H1 (cell line): ENCODE data around the gene MARCHF2. TPM values are rescaled to one million over a fixed set of nuclear protein-coding genes. Genes with fewer than 3 reads are reported as not detected.

ENCODE experiments used
- CTCF ChIA-PET: fragments of 300-600 bp; sonication (Branson Sonifier 250); formaldehyde crosslinking; loops from one replicate; lab custom pipeline; 2021; ENCODE audit not compliant: partially characterized antibody; lab: Charles Lee
- POLR2A ChIA-PET: fragments of 300-600 bp; sonication (Branson Sonifier 250); formaldehyde crosslinking; loops from one replicate; lab custom pipeline; 2021; ENCODE audit warnings: inconsistent platforms; ENCODE audit not compliant: partially characterized antibody; lab: Charles Lee
- DNase-seq, 2 experiments: peaks; one replicate each; pipeline versions ENCODE4 v3.0.0 to v3.0.0-alpha.2; 2010 to 2022; ENCODE audit warnings: low spot score in 2 of 2, low read depth in 1 of 2, mixed read lengths in 1 of 2
- FAIRE-seq: peaks from 2 replicates; lab custom pipeline; 2011; peaks lifted over from hg19 to GRCh38; lab: Jason Lieb, UNC
- H2AFZ ChIP-seq: 2 replicates; pipeline ENCODE4 v1.8.1; 2012; ENCODE audit warnings: low read length, inconsistent platforms
- H2AK5ac ChIP-seq: 2 replicates; pipeline ENCODE4 v1.6.1; 2013; ENCODE audit warnings: low read depth, low read length
- H2BK120ac ChIP-seq: replicated peaks from 2 replicates; pipeline ENCODE3; 2013; ENCODE audit warnings: low read depth, low read length, inconsistent platforms
- H2BK12ac ChIP-seq: 2 replicates; pipeline ENCODE4 v1.6.1; 2013; ENCODE audit warnings: low read depth, low read length
- H2BK15ac ChIP-seq: 2 replicates; pipeline ENCODE4 v1.6.1; 2013; ENCODE audit warnings: low read length
- H2BK20ac ChIP-seq: 2 replicates; pipeline ENCODE4 v1.6.1; 2013; ENCODE audit warnings: low read length
- H2BK5ac ChIP-seq: 2 replicates; pipeline ENCODE4 v1.6.1; 2013; ENCODE audit warnings: low read depth, low read length
- H3K14ac ChIP-seq: 2 replicates; pipeline ENCODE4 v1.6.1; 2013; ENCODE audit warnings: inconsistent platforms; ENCODE audit not compliant: insufficient read length
- H3K18ac ChIP-seq: 2 replicates; pipeline ENCODE4 v1.6.1; 2013; ENCODE audit warnings: low read length; ENCODE audit errors: extremely low read depth
- H3K23ac ChIP-seq: 2 replicates; pipeline ENCODE4 v1.6.1; 2013; ENCODE audit warnings: inconsistent platforms; ENCODE audit not compliant: insufficient read length
- H3K23me2 ChIP-seq: 2 replicates; pipeline ENCODE4 v1.6.1; 2013; ENCODE audit warnings: low read depth, low read length
- H3K27ac ChIP-seq: 2 replicates; pipeline ENCODE4 v1.6.1; 2011; ENCODE audit warnings: low read depth, low read length, inconsistent platforms
- H3K27me3 ChIP-seq, 4 experiments: replicated peaks in 1 of 4; 1 replicate in 1 of 4; 2 replicates in 3 of 4; pipeline versions ENCODE4 v1.6.1 to v1.8.1; 2011 to 2013; ENCODE audit warnings: low read length in 3 of 4, mild to moderate bottlenecking in 3 of 4, inconsistent platforms in 2 of 4, mixed read lengths in 2 of 4, moderate library complexity in 1 of 4; ENCODE audit not compliant: control insufficient read depth in 3 of 4, insufficient read depth in 3 of 4; ENCODE audit errors: extremely low read depth in 1 of 4
- H3K36me3 ChIP-seq, 4 experiments: 2 replicates each; pipeline versions ENCODE4 v1.6.1 to v1.8.1; 2011 to 2013; ENCODE audit warnings: mild to moderate bottlenecking in 4 of 4, low read length in 3 of 4, moderate library complexity in 2 of 4, control low read depth in 1 of 4, inconsistent platforms in 1 of 4; ENCODE audit not compliant: insufficient read depth in 4 of 4, control insufficient read depth in 2 of 4
- H3K4ac ChIP-seq: replicated peaks from 2 replicates; pipeline ENCODE3; 2013; ENCODE audit warnings: low read length, low read depth, mixed read lengths, inconsistent platforms; ENCODE audit not compliant: insufficient read length
- H3K4me1 ChIP-seq, 4 experiments: replicated peaks in 1 of 4; 1 replicate in 1 of 4; 2 replicates in 3 of 4; pipeline versions ENCODE4 v1.6.1 to v1.8.1; 2011 to 2013; ENCODE audit warnings: low read length in 3 of 4, inconsistent platforms in 2 of 4, mixed read lengths in 1 of 4; ENCODE audit not compliant: insufficient read depth in 4 of 4, control insufficient read depth in 3 of 4
- H3K4me2 ChIP-seq, 2 experiments: 2 replicates each; pipeline versions ENCODE4 v1.6.1 to v1.8.1; 2011 to 2013; ENCODE audit warnings: low read depth in 2 of 2, low read length in 2 of 2, control low read depth in 1 of 2, inconsistent platforms in 1 of 2, mild to moderate bottlenecking in 1 of 2; ENCODE audit not compliant: insufficient read depth in 1 of 2
- H3K4me3 ChIP-seq, 4 experiments: fragments of 200-600, 300-600 bp in 1 of 4; sonication (generic), shearing (Covaris generic), sonication (Bioruptor Twin) in 1 of 4; 2 replicates each; pipeline versions ENCODE4 v1.5.1 to v1.8.1; 2011 to 2016; ENCODE audit warnings: low read length in 4 of 4, low read depth in 3 of 4, control low read depth in 2 of 4, inconsistent platforms in 2 of 4, mild to moderate bottlenecking in 2 of 4, mixed read lengths in 1 of 4, moderate library complexity in 1 of 4; ENCODE audit not compliant: insufficient read depth in 2 of 4; ENCODE audit errors: extremely low read depth in 1 of 4
- H3K56ac ChIP-seq: replicated peaks from 2 replicates; pipeline ENCODE3; 2013; ENCODE audit warnings: low read depth, mild to moderate bottlenecking, mixed read lengths, low read length, inconsistent platforms; ENCODE audit not compliant: insufficient read length
- H3K79me1 ChIP-seq: 2 replicates; pipeline ENCODE4 v1.6.1; 2013; ENCODE audit warnings: low read depth, low read length, control low read depth
- H3K79me2 ChIP-seq, 2 experiments: 2 replicates each; pipeline versions ENCODE4 v1.6.1 to v1.8.1; 2012 to 2013; ENCODE audit warnings: low read length in 2 of 2, mild to moderate bottlenecking in 2 of 2, inconsistent platforms in 1 of 2; ENCODE audit not compliant: insufficient read depth in 2 of 2, control insufficient read depth in 1 of 2
- H3K9ac ChIP-seq, 4 experiments: replicated peaks in 1 of 4; 1 replicate in 1 of 4; 2 replicates in 3 of 4; pipeline versions ENCODE4 v1.6.1 to v1.8.1; 2011 to 2013; ENCODE audit warnings: low read depth in 3 of 4, low read length in 3 of 4, control low read depth in 2 of 4, mild to moderate bottlenecking in 2 of 4, moderate library complexity in 2 of 4, inconsistent platforms in 1 of 4; ENCODE audit errors: extremely low read depth in 1 of 4
- H3K9me3 ChIP-seq, 2 experiments: 2 replicates each; pipeline versions ENCODE4 v1.6.1 to v1.8.1; 2012 to 2013; ENCODE audit warnings: mild to moderate bottlenecking in 2 of 2, moderate library complexity in 2 of 2, control low read depth in 1 of 2, inconsistent platforms in 1 of 2, low read depth in 1 of 2, low read length in 1 of 2, mixed read lengths in 1 of 2; ENCODE audit not compliant: insufficient read depth in 2 of 2
- H4K20me1 ChIP-seq, 2 experiments: replicated peaks in 1 of 2; 2 replicates each; pipeline versions ENCODE3 to v1.8.1; 2011 to 2013; ENCODE audit warnings: inconsistent platforms in 2 of 2, low read length in 2 of 2, mild to moderate bottlenecking in 1 of 2; ENCODE audit not compliant: insufficient read depth in 2 of 2, control insufficient read depth in 1 of 2
- H4K5ac ChIP-seq: 2 replicates; pipeline ENCODE4 v1.6.1; 2013; ENCODE audit warnings: low read length, low read depth, mixed read lengths, inconsistent platforms; ENCODE audit not compliant: insufficient read length
- H4K8ac ChIP-seq: 2 replicates; pipeline ENCODE4 v1.8.0; 2013; ENCODE audit warnings: mild to moderate bottlenecking, moderate library complexity, low read length, inconsistent platforms; ENCODE audit not compliant: insufficient read depth; ENCODE audit errors: extremely low read depth
- H4K91ac ChIP-seq: replicated peaks from 2 replicates; pipeline ENCODE3; 2013; ENCODE audit warnings: low read length, mixed read lengths, inconsistent platforms; ENCODE audit not compliant: insufficient read length
- BACH1 ChIP-seq: IDR thresholded peaks from 2 replicates; pipeline ENCODE4 v1.6.1; 2012; ENCODE audit warnings: low read length, improper control_type of control experiment
- BRCA1 ChIP-seq: IDR thresholded peaks from 2 replicates; pipeline ENCODE4 v1.6.1; 2012; ENCODE audit warnings: low read depth, low read length, improper control_type of control experiment
- CBX8 ChIP-seq: fragments of 300-800, 300-1000 bp; sonication (generic); IDR thresholded peaks from 2 replicates; pipeline ENCODE4 v1.7.1; 2016; ENCODE audit warnings: low read depth, low read length, borderline replicate concordance
- FOSL1 ChIP-seq: IDR thresholded peaks from 2 replicates; pipeline ENCODE4 v1.6.1; 2011; ENCODE audit warnings: mild to moderate bottlenecking, low read depth, low read length, moderate library complexity; ENCODE audit not compliant: insufficient read depth
- JUN ChIP-seq: IDR thresholded peaks from 2 replicates; pipeline ENCODE4 v1.6.1; 2011; ENCODE audit warnings: low read depth, mild to moderate bottlenecking, improper control_type of control experiment, low read length
- JUND ChIP-seq: IDR thresholded peaks from 2 replicates; pipeline ENCODE4 v1.6.1; 2011; ENCODE audit warnings: mild to moderate bottlenecking, improper control_type of control experiment, low read length
- MAX ChIP-seq: IDR thresholded peaks from 2 replicates; pipeline ENCODE4 v1.6.1; 2012; ENCODE audit warnings: inconsistent platforms
- POLR2A ChIP-seq, 2 experiments: IDR thresholded peaks; 1 replicate in 1 of 2; 2 replicates in 1 of 2; pipeline ENCODE4 v1.6.1; 2011; ENCODE audit warnings: low read depth in 2 of 2, low read length in 2 of 2, mild to moderate bottlenecking in 2 of 2; ENCODE audit errors: control extremely low read depth in 1 of 2
- SAP30 ChIP-seq: fragments of 300-600 bp; sonication (generic); IDR thresholded peaks from 2 replicates; pipeline ENCODE4 v1.7.1; 2012; ENCODE audit warnings: low read length, moderate library complexity, mild to moderate bottlenecking, inconsistent platforms; ENCODE audit not compliant: insufficient read depth, insufficient replicate concordance
- SIRT6 ChIP-seq: IDR thresholded peaks from one replicate; pipeline ENCODE4 v1.7.1; 2012; ENCODE audit warnings: low read length, inconsistent platforms
- TAF1 ChIP-seq: IDR thresholded peaks from 2 replicates; pipeline ENCODE4 v1.6.1; 2011; ENCODE audit warnings: mild to moderate bottlenecking, low read depth, low read length
- TAF7 ChIP-seq: optimal IDR thresholded peaks from 2 replicates; pipeline ENCODE3; 2011; ENCODE audit warnings: low read depth, mild to moderate bottlenecking, inconsistent platforms, low read length, moderate library complexity, borderline replicate concordance
- TCF12 ChIP-seq: IDR thresholded peaks from 2 replicates; pipeline ENCODE4 v1.6.1; 2011; ENCODE audit warnings: low read depth, mild to moderate bottlenecking, low read length
- USF2 ChIP-seq: IDR thresholded peaks from 2 replicates; pipeline ENCODE4 v1.6.1; 2011; ENCODE audit warnings: low read length, improper control_type of control experiment
- WGBS, 2 experiments: shearing (Covaris generic) in 1 of 2; methylation state at CpG; one replicate each; pipeline versions ENCODE4 v1.1.6 to v1.1.7; 2013 to 2015; ENCODE audit warnings: low lambda C conversion rate in 2 of 2, mixed read lengths in 2 of 2, inconsistent platforms in 1 of 2, low coverage in 1 of 2, missing lambda C conversion rate in 1 of 2; ENCODE audit not compliant: insufficient replicate concordance in 2 of 2, insufficient coverage in 1 of 2, insufficient read length in 1 of 2; ENCODE audit errors: extremely low coverage in 1 of 2, missing lambda C conversion rate in 1 of 2; 5-methylcytosine and 5-hydroxymethylcytosine counted together
- polyA plus RNA-seq, 7 experiments: library from polyadenylated mRNA; depleted of rRNA in 3 of 7; stranded (reverse) in 5 of 7; unstranded in 2 of 7; fragments of >200 nt in 5 of 7; fragments of 200-250 nt in 2 of 7; gene quantifications; 1 replicate in 5 of 7; 2 replicates in 1 of 7; 4 replicates in 1 of 7; pipeline versions ENCODE4 v1.2.1 to v1.2.3, GENCODE V29; 2011 to 2013; ENCODE audit warnings: missing spikeins in 2 of 7, mixed read lengths in 2 of 7
- total RNA-seq: library from RNA; stranded (reverse); fragmentation: NEBNext Ultra II Directional; extraction: Animal tissue kit (Norgen Biotek cat#: 25700); gene quantifications from 2 replicates; pipeline ENCODE4 v1.2.1, GENCODE V29; 2021

The MARCHF2 gene
- total and polyA plus RNA-seq, 2 of the 8 experiments (the other 6 are each of a cell fraction or from before 2014, with no cell fraction given), result 18.5 to 46.2 TPM

- H2BK12ac ChIP-seq, result no peak overlapping the region
- no peak overlapping the region for H3K9ac ChIP-seq
- no peak for FAIRE-seq
- CTCF ChIA-PET, result interaction anchor here (0.6 to 1.8 kb wide), 4 partner anchors 17 to 726 kb away, joined by 3 to 5 read pairs (median 3); no protein-coding TSS in a partner anchor
- no peaks in the 10 kb centered on the region for H3K9me3 ChIP-seq
- 90% methylated on average over 20 of the region's 20 CpGs; no CpG with 5 or more reads in 1 of the 2 experiments for WGBS, 2 experiments
- H3K4me3 ChIP-seq, result no peak overlapping the region
- POLR2A ChIA-PET, result interaction anchor here (0.5 kb wide), 1 partner anchor 179 kb away, joined by 3 read pairs; no protein-coding TSS in a partner anchor
- DNase-seq, result no peak
- no peak overlapping the region for H3K56ac ChIP-seq
- H3K79me2 ChIP-seq, result no peaks in the 10 kb centered on the region
- no peak overlapping the region for H2BK15ac ChIP-seq
- no peak overlapping the region for H4K5ac ChIP-seq
- H4K91ac ChIP-seq, result no peak overlapping the region
- H3K4me1 ChIP-seq, result peaks cover 0 to 2% (median 0%) of the 10 kb centered on the region in 4 experiments; a peak in 1 of 7 replicates
- H3K79me1 ChIP-seq, result no peaks in the 10 kb centered on the region
- no peak overlapping the region for H3K4ac ChIP-seq
- no peak overlapping the region for H2BK20ac ChIP-seq
- no peak overlapping the region for H3K14ac ChIP-seq
- H3K27me3 ChIP-seq, result no peaks in the 10 kb centered on the region
- H3K23me2 ChIP-seq, result no peaks in the 10 kb centered on the region
- no peak overlapping the region; the same call in 1 of the 2 replicates for H2BK5ac ChIP-seq
- no peak overlapping the region for H3K4me2 ChIP-seq
- H2AFZ ChIP-seq, result no peak overlapping the region
- no peaks in the 10 kb centered on the region for H4K20me1 ChIP-seq
- H3K27ac ChIP-seq, result no peak overlapping the region
- H3K18ac ChIP-seq, result no peak overlapping the region
- no peaks in the 10 kb centered on the region for H3K36me3 ChIP-seq
- H2AK5ac ChIP-seq, result no peak overlapping the region
- H4K8ac ChIP-seq, result no peak overlapping the region
- no peak overlapping the region for H2BK120ac ChIP-seq
- no peak overlapping the region for H3K23ac ChIP-seq
- TF ChIP-seq SAP30, result no peak
- no peak for TF ChIP-seq MAX
- no peak for TF ChIP-seq FOSL1
- TF ChIP-seq POLR2A (IDR thresholded peaks at IDR 0.05; ENCODE audit: control extremely low read depth in 1 of 2, low read depth in 2 of 2, low read length in 2 of 2), result no peak
- TF ChIP-seq BRCA1, result no peak
- TF ChIP-seq TAF7, result no peak
- TF ChIP-seq JUN, result no peak
- TF ChIP-seq JUND, result no peak
- no peak for TF ChIP-seq TCF12
- TF ChIP-seq CBX8, result no peak
- no peak for TF ChIP-seq USF2
- no peak for TF ChIP-seq TAF1
- TF ChIP-seq BACH1, result no peak
- TF ChIP-seq SIRT6, result no peak
Observed at GRCh38 chr19:8430650-8431049, 17.5 kb downstream of the MARCHF2 start.
